Panc1 (cell line): ENCODE results near the gene NCKAP5. TPM values are rescaled to one million over a fixed set of nuclear protein-coding genes. Genes with fewer than 3 reads are reported as not detected.

Experiments
- ATAC-seq: fragments of 200-7000 bp; cut with Tn5 transposase; 2 replicates; pipeline ENCODE4 v1.9.1; 2020; ENCODE audit warnings: mild to moderate bottlenecking, moderate library complexity
- BruUV-seq: library from RNA; stranded (reverse); fragments of 400-500 nt; replicated peaks from 2 replicates; lab custom pipeline; 2021; lab: Mats Ljungman, UMichigan
- CTCF ChIA-PET: fragments of 300-600 bp; sonication (Branson Sonifier 250); formaldehyde crosslinking; loops from one replicate; lab custom pipeline; 2022; ENCODE audit warnings: antibody characterized with exemption; lab: Charles Lee
- POLR2A ChIA-PET: fragments of 300-600 bp; sonication (Branson Sonifier 250); formaldehyde crosslinking; loops from one replicate; lab custom pipeline; 2022; ENCODE audit warnings: antibody characterized with exemption; lab: Charles Lee
- DNase-seq: peaks from one replicate; pipeline ENCODE4 v3.0.0-alpha.2; 2010; ENCODE audit warnings: low read depth, low spot score
- H3K27ac ChIP-seq: 2 replicates; pipeline ENCODE4 v1.5.1; 2011; ENCODE audit warnings: mild to moderate bottlenecking, low read length, inconsistent platforms
- H3K27me3 ChIP-seq: fragments of 200-500 bp; sonication (Bioruptor generic); 2 replicates; pipeline ENCODE4 v1.6.0; 2014; ENCODE audit warnings: low read length, inconsistent platforms; ENCODE audit not compliant: control insufficient read depth, insufficient read depth
- H3K36me3 ChIP-seq: fragments of 200-500 bp; sonication (Bioruptor generic); 2 replicates; pipeline ENCODE4 v1.5.1; 2014; ENCODE audit warnings: inconsistent platforms, mild to moderate bottlenecking, low read length, moderate library complexity; ENCODE audit not compliant: control insufficient read depth, insufficient read depth
- H3K4me1 ChIP-seq: 2 replicates; pipeline ENCODE4 v1.5.1; 2011; ENCODE audit warnings: inconsistent platforms, mild to moderate bottlenecking, low read length, moderate library complexity; ENCODE audit not compliant: control insufficient read depth, insufficient read depth
- H3K4me3 ChIP-seq, 2 experiments: 2 replicates each; pipeline ENCODE4 v1.5.1; 2011 to 2012; ENCODE audit warnings: low read depth in 2 of 2, low read length in 2 of 2, mild to moderate bottlenecking in 2 of 2, inconsistent platforms in 1 of 2, moderate library complexity in 1 of 2
- H3K9me3 ChIP-seq: fragments of 200-500 bp; sonication (Bioruptor generic); 2 replicates; pipeline ENCODE4 v1.5.1; 2014; ENCODE audit warnings: low read depth, mild to moderate bottlenecking, inconsistent platforms, low read length, moderate library complexity; ENCODE audit not compliant: control insufficient read depth, insufficient read depth
- POLR2AphosphoS5 ChIP-seq: IDR thresholded peaks from 2 replicates; pipeline ENCODE4 v1.6.1; 2012; ENCODE audit warnings: mild to moderate bottlenecking, low read depth, low read length, moderate library complexity
- REST ChIP-seq, 2 experiments: IDR thresholded peaks; 2 replicates each; pipeline ENCODE4 v1.6.1; 2011 to 2012; ENCODE audit warnings: low read depth in 2 of 2, control low read depth in 1 of 2, low read length in 1 of 2, mild to moderate bottlenecking in 1 of 2, moderate library complexity in 1 of 2; ENCODE audit not compliant: insufficient read depth in 1 of 2
- SIN3A ChIP-seq: IDR thresholded peaks from 2 replicates; pipeline ENCODE4 v1.6.1; 2012; ENCODE audit warnings: low read depth, mild to moderate bottlenecking, low read length, moderate library complexity, borderline replicate concordance; ENCODE audit not compliant: insufficient read depth
- TCF7L2 ChIP-seq: IDR thresholded peaks from 2 replicates; pipeline ENCODE4 v1.6.1; 2011; ENCODE audit warnings: mild to moderate bottlenecking, low read depth, low read length, inconsistent platforms
- in situ Hi-C: cut with HindIII; loops from 2 replicates; pipeline ENCODE4 v1.10.0; 2016; ENCODE audit warnings: low sequenced_read_pairs, low pct_unique_long_range_greater_than_20kb
- intact Hi-C: fragments of 100-400 bp; cut with micrococcal nuclease; formaldehyde crosslinking; loops from one replicate; pipeline ENCODE4 v1.10.0; 2022; ENCODE audit not compliant: unreplicated experiment
- total RNA-seq: library from RNA; stranded (reverse); gene quantifications from one replicate; pipeline ENCODE4 v1.2.1, GENCODE V29; 2021; ENCODE audit not compliant: unreplicated experiment
- TF ChIP-seq, protein P1 (sequence below): fragments of 450-650 bp; IDR thresholded peaks from 2 replicates; pipeline ENCODE4 v1.5.1; 2017; ENCODE audit warnings: mild to moderate bottlenecking

NCKAP5 gene
- total RNA-seq, 1 experiment from 2014 or later = 0.10 TPM

- CTCF ChIA-PET = no interaction called here
- TF ChIP-seq, protein P1, sequence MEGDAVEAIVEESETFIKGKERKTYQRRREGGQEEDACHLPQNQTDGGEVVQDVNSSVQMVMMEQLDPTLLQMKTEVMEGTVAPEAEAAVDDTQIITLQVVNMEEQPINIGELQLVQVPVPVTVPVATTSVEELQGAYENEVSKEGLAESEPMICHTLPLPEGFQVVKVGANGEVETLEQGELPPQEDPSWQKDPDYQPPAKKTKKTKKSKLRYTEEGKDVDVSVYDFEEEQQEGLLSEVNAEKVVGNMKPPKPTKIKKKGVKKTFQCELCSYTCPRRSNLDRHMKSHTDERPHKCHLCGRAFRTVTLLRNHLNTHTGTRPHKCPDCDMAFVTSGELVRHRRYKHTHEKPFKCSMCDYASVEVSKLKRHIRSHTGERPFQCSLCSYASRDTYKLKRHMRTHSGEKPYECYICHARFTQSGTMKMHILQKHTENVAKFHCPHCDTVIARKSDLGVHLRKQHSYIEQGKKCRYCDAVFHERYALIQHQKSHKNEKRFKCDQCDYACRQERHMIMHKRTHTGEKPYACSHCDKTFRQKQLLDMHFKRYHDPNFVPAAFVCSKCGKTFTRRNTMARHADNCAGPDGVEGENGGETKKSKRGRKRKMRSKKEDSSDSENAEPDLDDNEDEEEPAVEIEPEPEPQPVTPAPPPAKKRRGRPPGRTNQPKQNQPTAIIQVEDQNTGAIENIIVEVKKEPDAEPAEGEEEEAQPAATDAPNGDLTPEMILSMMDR = no peak
- TF ChIP-seq REST (IDR thresholded peaks at IDR 0.05; ENCODE audit: insufficient read depth in 1 of 2, low read depth in 2 of 2, low read length in 1 of 2) = no peak
- no peak for TF ChIP-seq SIN3A
- TF ChIP-seq TCF7L2 = no peak
- TF ChIP-seq POLR2AphosphoS5 = no peak
- no peak for ATAC-seq
- H3K4me3 ChIP-seq = no peak overlapping the region
- intact Hi-C loops = no loop called here
- no peaks in the 10 kb centered on the region for H3K9me3 ChIP-seq
- H3K27me3 ChIP-seq = no peaks in the 10 kb centered on the region
- no peaks in the 10 kb centered on the region for H3K4me1 ChIP-seq
- POLR2A ChIA-PET = no interaction called here
- in situ Hi-C loops = no loop called here
- no TSS peak for BruUV-seq
- no peaks in the 10 kb centered on the region for H3K36me3 ChIP-seq
- no peak for DNase-seq
- H3K27ac ChIP-seq = no peak overlapping the region
Observed at GRCh38 chr2:132999421-132999820, 568.8 kb downstream of the NCKAP5 start.

GRCh38 chr2:132998221-132998620, 570.0 kb downstream of the NCKAP5 start:
- no peak for DNase-seq
- H3K4me1 ChIP-seq = no peaks in the 10 kb centered on the region
- H3K9me3 ChIP-seq = no peaks in the 10 kb centered on the region
- in situ Hi-C loops = no loop called here
- POLR2A ChIA-PET = no interaction called here
- BruUV-seq = no TSS peak
- intact Hi-C loops = no loop called here
- no peak overlapping the region for H3K27ac ChIP-seq
- ATAC-seq = no peak
- H3K36me3 ChIP-seq = no peaks in the 10 kb centered on the region
- CTCF ChIA-PET = interaction anchor here (0.7 kb wide), 1 partner anchor 381 kb away, joined by 3 read pairs; no protein-coding TSS in a partner anchor
- no peaks in the 10 kb centered on the region for H3K27me3 ChIP-seq
- no peak overlapping the region for H3K4me3 ChIP-seq
- TF ChIP-seq SIN3A = no peak

DNA sequence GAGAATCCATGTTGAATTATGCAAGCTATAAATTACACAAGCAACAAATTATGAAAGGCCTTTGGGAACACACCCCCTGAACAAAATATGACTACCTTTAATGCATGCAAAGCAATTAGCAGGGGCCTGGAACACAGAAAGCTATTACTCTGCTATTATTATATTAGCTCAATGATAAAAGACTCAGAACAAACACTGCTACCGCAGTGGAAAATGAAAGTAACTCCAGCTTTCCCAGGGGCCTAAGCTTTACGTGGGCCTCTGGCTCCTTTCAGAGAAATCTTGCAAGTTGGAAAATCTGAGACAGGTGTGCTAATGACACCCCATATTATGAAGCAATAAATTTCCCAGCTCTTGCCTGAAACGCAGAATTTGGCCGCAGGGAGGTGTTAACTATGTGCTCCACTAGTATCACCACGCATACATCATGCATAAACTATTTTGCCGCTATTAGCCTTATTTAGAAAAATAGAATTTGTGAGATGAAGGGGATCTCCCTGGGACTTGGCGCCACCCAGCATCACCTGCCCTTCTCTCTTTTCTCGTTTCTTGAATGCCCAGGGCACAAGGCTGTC, 576.7 kb downstream of the NCKAP5 start:
- DNase-seq = no peak
- in situ Hi-C loops (no loop called here), intact Hi-C loops (no loop called here)
- TF ChIP-seq POLR2AphosphoS5 = no peak
- Histone ChIP-seq H3K27ac (no peak overlapping the region), H3K27me3 (no peaks in the 10 kb centered on the region), H3K9me3 (no peaks in the 10 kb centered on the region), H3K4me3 (no peak overlapping the region), H3K36me3 (no peaks in the 10 kb centered on the region), H3K4me1 (no peaks in the 10 kb centered on the region)
- CTCF ChIA-PET = no interaction called here
- POLR2A ChIA-PET = no interaction called here
- BruUV-seq = no TSS peak
- ATAC-seq = no peak
